NB4 (cell line): ENCODE data around the gene PDYN.

Source experiments
- CTCF ChIP-seq: IDR thresholded peaks from one replicate; pipeline ENCODE4 v1.5.1; 2012; ENCODE audit warnings: low read depth, low read length
- MAX ChIP-seq: IDR thresholded peaks from 2 replicates; pipeline ENCODE4 v1.6.1; 2011; ENCODE audit warnings: low read depth, low read length
- MYC ChIP-seq: IDR thresholded peaks from 2 replicates; pipeline ENCODE4 v1.6.1; 2011; ENCODE audit warnings: low read depth, low read length
- POLR2A ChIP-seq: IDR thresholded peaks from 2 replicates; pipeline ENCODE4 v1.6.1; 2011; ENCODE audit warnings: mild to moderate bottlenecking; ENCODE audit not compliant: insufficient read length; ENCODE audit errors: extremely low read depth

- no peak for TF ChIP-seq CTCF
- TF ChIP-seq MYC, result no peak
- no peak for TF ChIP-seq POLR2A
- TF ChIP-seq MAX, result no peak
Observed at GRCh38 chr20:1932971-1933370, 60.9 kb downstream of the PDYN start.
